GM10266 (cell line): Measurements from ENCODE around the gene CDC14B.
"Not testable (repeated sequence)": the region's sequence is repeated elsewhere in the genome, so short reads cannot be mapped to it uniquely, and the experiment has no call there.

Source experiments
- DNase-seq: peaks from one replicate; pipeline ENCODE4 v3.0.0; 2012; ENCODE audit errors: extremely low spot score
- CTCF ChIP-seq: IDR thresholded peaks from 2 replicates; pipeline ENCODE4 v1.5.1; 2012; ENCODE audit warnings: mild to moderate bottlenecking, low read depth; ENCODE audit not compliant: control insufficient read depth, insufficient read depth; ENCODE audit errors: missing control alignments

CDC14B gene

GRCh38 chr9:96512240-96512639 is 107.4 kb downstream of the CDC14B start:
- TF ChIP-seq CTCF: no peak
- DNase-seq: no peak

GRCh38 chr9:96510258-96510657 is 109.4 kb downstream of the CDC14B start:
- DNase-seq: no peak
- no peak for TF ChIP-seq CTCF

GRCh38 chr9:96509848-96510247 is 109.8 kb downstream of the CDC14B start:
- TF ChIP-seq CTCF: no peak
- no peak for DNase-seq

- no peak for DNase-seq
- no peak for TF ChIP-seq CTCF
Measured at GRCh38 chr9:96509026-96509425, 110.6 kb downstream of the CDC14B start.

GRCh38 chr9:96508227-96508940 is 111.3 kb downstream of the CDC14B start:
- no peak for DNase-seq
- TF ChIP-seq CTCF: no peak

- no peak for DNase-seq
- no peak for TF ChIP-seq CTCF
Measured at GRCh38 chr9:96505316-96505991, 114.2 kb downstream of the CDC14B start.

GRCh38 chr9:96503918-96504317 is 115.7 kb downstream of the CDC14B start:
- DNase-seq: no peak
- TF ChIP-seq CTCF: no peak

GRCh38 chr9:96503374-96503748 is 116.3 kb downstream of the CDC14B start:
- DNase-seq: not testable (repeated sequence)
